ENCODE measurements around the gene SLIRP. TPM values are rescaled to one million over a fixed set of nuclear protein-coding genes. Genes with fewer than 3 reads are reported as not detected.

SLIRP gene
- polyA plus RNA-seq, 1 of the 3 experiments (the other 2 are of a cell fraction): 306 TPM

- no peak for TF ChIP-seq RCOR1 (IDR thresholded peaks at IDR 0.05; ENCODE audit: low read length)
- TF ChIP-seq RFX5 (IDR thresholded peaks at IDR 0.05; ENCODE audit: low read length): no peak
- no peak for TF ChIP-seq TCF12 (IDR thresholded peaks at IDR 0.05)
- TF ChIP-seq GABPA (IDR thresholded peaks at IDR 0.05; ENCODE audit: low read depth): no peak
- no peak for TF ChIP-seq USF1 (IDR thresholded peaks at IDR 0.05; ENCODE audit: borderline replicate concordance, low read depth)
- no peak for TF ChIP-seq POLR2AphosphoS5 (IDR thresholded peaks at IDR 0.05; ENCODE audit: low read depth, low read length)
- no peak for TF ChIP-seq FOXM1 (IDR thresholded peaks at IDR 0.05; ENCODE audit: low read depth)
- no peak for TF ChIP-seq RXRA (IDR thresholded peaks at IDR 0.05; ENCODE audit: borderline replicate concordance, low read depth)
Observed at GRCh38 chr14:77763978-77764377, 56.1 kb downstream of the SLIRP start.

More at GRCh38 chr14:77763978-77764377, 56.1 kb downstream of the SLIRP start:
- Histone ChIP-seq H3K9me2 (no peaks in the 10 kb centered on the region), H3F3A (replicated peaks; ENCODE audit: insufficient read depth) (no peaks in the 10 kb centered on the region), H3K9ac (no peak overlapping the region), H3K36me3 (replicated peaks in 1 of 2; ENCODE audit: control insufficient read depth in 1 of 2, insufficient read depth in 2 of 2, low read length in 1 of 2) (peaks cover 0 to 3% of the 10 kb centered on the region in 2 experiments), H4K20me1 (ENCODE audit: insufficient read depth) (peaks cover 13% of the 10 kb centered on the region), H3K4me2 (no peak overlapping the region), H3K79me2 (ENCODE audit: insufficient read depth) (peaks cover 19% of the 10 kb centered on the region), H3K9me3 (no peaks in the 10 kb centered on the region), H3K27me3 (ENCODE audit: insufficient read depth) (no peaks in the 10 kb centered on the region), H2AFZ (ENCODE audit: low read depth) (no peak overlapping the region), H3K27ac (ENCODE audit: low read depth in 2 of 2, low read length in 1 of 2) (no peak overlapping the region), H3K4me1 (ENCODE audit: control insufficient read depth in 1 of 2, insufficient read depth in 2 of 2, low read depth in 1 of 2, low read length in 1 of 2) (peaks cover 0 to 7% of the 10 kb centered on the region in 2 experiments; a peak in 3 of 4 replicates), H3K4me3 (ENCODE audit: low read depth in 2 of 2, low read length in 1 of 2) (no peak overlapping the region)
- ChIA-PET CTCF (no interaction called here), POLR2A (no interaction called here)
- DNase-seq: no peak
- WGBS (ENCODE audit: low lambda C conversion rate): 82% methylated on average over 3 of the region's 3 CpGs

Other genes with a start within 250 kb of the SLIRP start
- 0.08 and 0.20 TPM in 2 replicates for gene ISM2, start 209.3 kb upstream of the SLIRP start, polyA plus RNA-seq (2012; rRNA removed)
- 10.2 and 14.4 TPM in 2 replicates for gene SPTLC2, start 91.5 kb upstream of the SLIRP start, polyA plus RNA-seq (2012; rRNA removed)
- gene ALKBH1, start 80 bp upstream of the SLIRP start, polyA plus RNA-seq (2012; rRNA removed): 10.7 and 12.7 TPM in 2 replicates
- gene SNW1, start 53.1 kb downstream of the SLIRP start, polyA plus RNA-seq (2012; rRNA removed): 29.8 and 30.2 TPM in 2 replicates
- 10.4 and 11.4 TPM in 2 replicates for gene ADCK1, start 92.0 kb downstream of the SLIRP start, polyA plus RNA-seq (2012; rRNA removed)